Mesodermal cell (in vitro differentiated cells): ENCODE data around the gene ORC1.
A peak's percentile ranks its signal among the peaks of the same experiment; 100 is the strongest.
"Not testable (repeated sequence)": the region's sequence is repeated elsewhere in the genome, so short reads cannot be mapped to it uniquely, and the experiment has no call there.

Experiments used
- H3K27ac ChIP-seq: 2 replicates; pipeline ENCODE4 v1.7.0; 2013; ENCODE audit warnings: mild to moderate bottlenecking, low read depth, low read length, moderate library complexity; ENCODE audit not compliant: severe bottlenecking
- H3K36me3 ChIP-seq: 2 replicates; pipeline ENCODE4 v1.7.1; 2013; ENCODE audit warnings: mild to moderate bottlenecking, low read length, moderate library complexity; ENCODE audit not compliant: control insufficient read depth, insufficient read depth
- H3K4me1 ChIP-seq: one replicate; pipeline ENCODE4 v1.7.1; 2013; ENCODE audit warnings: mild to moderate bottlenecking, low read length; ENCODE audit not compliant: insufficient read depth, control insufficient read depth, poor library complexity, severe bottlenecking
- H3K4me3 ChIP-seq: 2 replicates; pipeline ENCODE4 v1.7.0; 2013; ENCODE audit warnings: low read length, control low read depth, mild to moderate bottlenecking; ENCODE audit not compliant: insufficient read depth, poor library complexity, severe bottlenecking; ENCODE audit errors: extremely low read depth
- H3K9me3 ChIP-seq: 2 replicates; pipeline ENCODE4 v1.7.1; 2013; ENCODE audit warnings: mild to moderate bottlenecking, low read length, moderate library complexity; ENCODE audit not compliant: control insufficient read depth
- WGBS, 2 experiments: methylation state at CpG; one replicate each; pipeline ENCODE4 v1.1.5; 2013; ENCODE audit warnings: missing lambda C conversion rate in 2 of 2; ENCODE audit not compliant: insufficient coverage in 2 of 2; 5-methylcytosine and 5-hydroxymethylcytosine counted together

Gene ORC1

GRCh38 chr1:52393174-52393573, 11.0 kb downstream of the ORC1 start:
- H3K36me3 ChIP-seq: peaks cover 74% of the 10 kb centered on the region
- no peak overlapping the region for H3K4me3 ChIP-seq
- 83 to 100% methylated on average over 1 of the region's 5 CpGs for WGBS, 2 experiments
- H3K4me1 ChIP-seq: no peaks in the 10 kb centered on the region
- no peak overlapping the region for H3K27ac ChIP-seq
- H3K9me3 ChIP-seq: no peaks in the 10 kb centered on the region

GRCh38 chr1:52386458-52386857, 17.8 kb downstream of the ORC1 start:
- Histone ChIP-seq H3K36me3 (peaks cover 74% of the 10 kb centered on the region), H3K9me3 (no peaks in the 10 kb centered on the region), H3K4me1 (peaks cover 28% of the 10 kb centered on the region), H3K4me3 (no peak overlapping the region), H3K27ac (peak overlapping the region; percentile 80)
- WGBS, 2 experiments: 84 to 87% methylated on average over 4 to 5 of the region's 5 CpGs

- Histone ChIP-seq H3K4me1 (peaks cover 28% of the 10 kb centered on the region), H3K9me3 (no peaks in the 10 kb centered on the region), H3K36me3 (peaks cover 84% of the 10 kb centered on the region), H3K4me3 (no peak overlapping the region), H3K27ac (peak overlapping the region; percentile 8)
- WGBS, 2 experiments: 100% methylated on average over 1 of the region's 3 CpGs; no CpG with 5 or more reads in 1 of the 2 experiments
Measured at GRCh38 chr1:52385376-52385775, 18.8 kb downstream of the ORC1 start.

GRCh38 chr1:52369851-52370250, 34.4 kb downstream of the ORC1 start:
- peaks cover 32% of the 10 kb centered on the region for H3K36me3 ChIP-seq
- not testable (repeated sequence) for H3K4me3 ChIP-seq
- WGBS, 2 experiments: 100% methylated on average over 1 of the region's 1 CpG; no CpG with 5 or more reads in 1 of the 2 experiments

GRCh38 chr1:52368383-52369172, 35.6 kb downstream of the ORC1 start:
- no peaks in the 10 kb centered on the region for H3K9me3 ChIP-seq
- peak overlapping the region; percentile 33 for H3K4me3 ChIP-seq
- 8 to 10% methylated on average over 35 to 37 of the region's 51 CpGs for WGBS, 2 experiments
- H3K27ac ChIP-seq: no peak overlapping the region
- peaks cover 8% of the 10 kb centered on the region for H3K4me1 ChIP-seq
- H3K36me3 ChIP-seq: peaks cover 32% of the 10 kb centered on the region

More at GRCh38 chr1:52369851-52370250, 34.4 kb downstream of the ORC1 start:
- H3K27ac ChIP-seq, H3K9me3 ChIP-seq, H3K4me1 ChIP-seq: not testable (repeated sequence)

- Histone ChIP-seq H3K36me3 (peaks cover 33% of the 10 kb centered on the region), H3K4me1 (peaks cover 8% of the 10 kb centered on the region), H3K27ac (no peak overlapping the region), H3K9me3 (no peaks in the 10 kb centered on the region), H3K4me3 (no peak overlapping the region)
- 98 to 99% methylated on average over 5 of the region's 5 CpGs for WGBS, 2 experiments
Measured at GRCh38 chr1:52367272-52367671, 37.0 kb downstream of the ORC1 start.

- 48 to 77% methylated on average over 3 to 6 of the region's 8 CpGs for WGBS, 2 experiments
- H3K27ac ChIP-seq: no peak overlapping the region
- H3K4me1 ChIP-seq: peaks cover 8% of the 10 kb centered on the region
- peaks cover 37% of the 10 kb centered on the region for H3K36me3 ChIP-seq
- peak overlapping the region; percentile 95 for H3K4me3 ChIP-seq
- no peaks in the 10 kb centered on the region for H3K9me3 ChIP-seq
Measured at GRCh38 chr1:52366517-52366827, 37.8 kb downstream of the ORC1 start.

- Histone ChIP-seq H3K27ac (peak within 1 kb of the TSS; percentile 87), H3K4me1 (peaks cover 8% of the 10 kb centered on the region), H3K9me3 (no peaks in the 10 kb centered on the region), H3K4me3 (peak within 1 kb of the TSS; percentile 95), H3K36me3 (peaks cover 39% of the 10 kb centered on the region)
- 1% methylated on average over 63 to 67 of the region's 92 CpGs for WGBS, 2 experiments
Measured at GRCh38 chr1:52365746-52366516, 38.3 kb downstream of the ORC1 start, which contains the start of gene CC2D1B. Gene CC2D1B, minus strand, starts transcription at chr1:52366205. Its CDS starts 1,585 bp downstream, at chr1:52364620.

- peak overlapping the region; percentile 95 for H3K4me3 ChIP-seq
- H3K4me1 ChIP-seq: peaks cover 8% of the 10 kb centered on the region
- WGBS, 2 experiments: 9 to 11% methylated on average over 21 to 22 of the region's 22 CpGs
- peak overlapping the region; percentile 87 for H3K27ac ChIP-seq
- H3K36me3 ChIP-seq: peaks cover 45% of the 10 kb centered on the region
- no peaks in the 10 kb centered on the region for H3K9me3 ChIP-seq
Measured at GRCh38 chr1:52365071-52365745, 39.0 kb downstream of the ORC1 start.

- WGBS, 2 experiments: 83 to 87% methylated on average over 3 to 5 of the region's 5 CpGs
- H3K36me3 ChIP-seq: peaks cover 54% of the 10 kb centered on the region
- peaks cover 8% of the 10 kb centered on the region for H3K4me1 ChIP-seq
- H3K27ac ChIP-seq: no peak overlapping the region
- H3K4me3 ChIP-seq: peak overlapping the region; percentile 95
- H3K9me3 ChIP-seq: no peaks in the 10 kb centered on the region
Measured at GRCh38 chr1:52364235-52364839, 39.9 kb downstream of the ORC1 start.
